Endometrial microvascular endothelial cells (primary cell): ENCODE results near the gene RELN. TPM values are rescaled to one million over a fixed set of nuclear protein-coding genes. Genes with fewer than 3 reads are reported as not detected.

ENCODE experiments used
- in situ Hi-C: cut with HindIII; loops from 2 replicates; pipeline ENCODE4 v1.10.0; 2017; ENCODE audit warnings: low sequenced_read_pairs, low pct_unique_long_range_greater_than_20kb; ENCODE audit errors: inconsistent ontology term
- total RNA-seq: library from RNA; depleted of rRNA; stranded (reverse); fragments of >200 nt; gene quantifications from one replicate; pipeline ENCODE4 v1.2.3, GENCODE V29; 2015; ENCODE audit errors: inconsistent ontology term

Gene RELN
- total RNA-seq, 1 donor from 2014 or later = 1.2 TPM

GRCh38 chr7:103576641-103577040 lies 412.8 kb downstream of the RELN start:
- in situ Hi-C loops = no loop called here

DNA sequence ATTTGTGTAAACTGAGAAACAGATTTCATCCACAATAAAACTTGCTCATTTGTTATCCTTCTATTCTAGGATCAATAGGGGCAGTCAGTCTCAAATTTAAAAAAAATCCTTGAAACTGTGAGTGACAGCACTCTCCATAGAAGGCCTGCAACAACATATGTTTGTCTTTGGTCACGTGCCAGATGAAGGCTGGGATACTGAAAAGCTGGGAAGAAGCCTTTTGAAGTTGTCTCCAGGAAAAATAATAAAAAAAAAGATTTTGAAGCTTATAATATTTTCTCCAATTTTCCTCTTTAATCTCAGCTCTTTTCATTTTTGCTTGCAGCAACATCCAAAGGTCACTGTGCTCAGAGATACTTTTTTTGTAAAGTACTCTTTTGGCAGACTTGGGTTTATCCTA lies 414.9 kb downstream of the RELN start:
- in situ Hi-C loops = no loop called here

GRCh38 chr7:103573479-103574058 lies 415.9 kb downstream of the RELN start:
- in situ Hi-C loops = no loop called here

DNA sequence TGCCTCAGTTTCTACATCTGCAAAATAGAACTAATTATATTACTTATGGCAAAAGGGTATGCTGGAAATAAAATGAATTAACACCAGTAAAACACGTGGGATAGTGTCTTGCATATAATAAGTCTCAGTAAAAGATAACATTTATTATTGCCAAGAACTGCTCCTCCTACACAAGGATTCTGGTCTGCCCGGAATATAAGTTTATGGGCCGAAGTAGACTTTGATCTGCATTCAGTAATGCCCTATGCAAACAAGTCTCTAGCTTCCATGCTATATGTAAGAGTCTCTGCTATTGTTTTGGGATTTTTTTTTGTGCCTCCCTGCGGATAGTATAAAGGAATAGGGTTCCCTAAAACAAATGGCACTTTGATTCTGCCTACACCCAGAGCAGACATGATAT lies 417.9 kb downstream of the RELN start:
- in situ Hi-C loops = no loop called here

GRCh38 chr7:103569621-103570305 lies 419.7 kb downstream of the RELN start:
- in situ Hi-C loops = no loop called here

- in situ Hi-C loops = no loop called here
Observed at GRCh38 chr7:103564416-103564815, 425.0 kb downstream of the RELN start.

- in situ Hi-C loops = no loop called here
Observed at GRCh38 chr7:103560136-103560535, 429.3 kb downstream of the RELN start.

- in situ Hi-C loops = no loop called here
Observed at GRCh38 chr7:103551016-103551415, 438.4 kb downstream of the RELN start.

- in situ Hi-C loops = no loop called here
Observed at GRCh38 chr7:103549786-103550185, 439.7 kb downstream of the RELN start.

DNA sequence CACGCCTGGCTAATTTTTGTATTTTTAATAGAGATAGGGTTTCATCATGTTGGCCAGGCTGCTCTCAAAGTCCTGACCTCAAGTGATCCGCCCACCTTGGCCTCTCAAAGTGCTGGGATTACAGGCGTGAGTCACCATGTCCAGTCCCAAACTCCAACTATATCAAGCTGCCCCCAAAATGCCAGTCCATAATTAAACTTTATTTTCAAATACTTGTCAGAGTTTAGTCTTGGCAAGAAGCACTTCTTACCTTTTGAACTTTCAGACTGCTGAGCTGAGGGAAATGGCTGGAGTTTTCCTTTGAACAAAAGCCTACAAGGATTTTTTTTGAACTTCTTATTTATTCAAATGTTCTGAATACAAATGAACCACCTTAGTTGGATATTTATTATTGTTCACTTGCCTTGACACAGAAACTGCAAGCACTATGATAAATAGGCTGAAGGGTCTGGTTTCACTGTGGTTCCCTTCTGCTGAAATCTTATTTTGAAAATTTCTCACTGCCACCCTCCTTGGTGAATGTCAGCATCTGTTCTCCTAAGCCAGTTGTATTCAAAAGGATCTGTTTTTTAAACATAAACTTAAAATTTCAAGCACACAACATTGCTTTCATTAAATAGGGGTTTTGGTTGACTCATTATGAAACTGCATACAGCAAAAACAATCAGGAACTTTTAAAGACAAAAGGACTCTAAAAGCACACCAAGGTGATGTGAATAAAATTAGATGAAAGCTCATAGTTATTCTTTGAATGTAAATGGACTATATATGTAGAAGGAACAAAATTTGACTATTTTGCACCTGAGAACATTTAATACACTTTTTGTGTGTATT lies 441.8 kb downstream of the RELN start:
- in situ Hi-C loops = no loop called here

DNA sequence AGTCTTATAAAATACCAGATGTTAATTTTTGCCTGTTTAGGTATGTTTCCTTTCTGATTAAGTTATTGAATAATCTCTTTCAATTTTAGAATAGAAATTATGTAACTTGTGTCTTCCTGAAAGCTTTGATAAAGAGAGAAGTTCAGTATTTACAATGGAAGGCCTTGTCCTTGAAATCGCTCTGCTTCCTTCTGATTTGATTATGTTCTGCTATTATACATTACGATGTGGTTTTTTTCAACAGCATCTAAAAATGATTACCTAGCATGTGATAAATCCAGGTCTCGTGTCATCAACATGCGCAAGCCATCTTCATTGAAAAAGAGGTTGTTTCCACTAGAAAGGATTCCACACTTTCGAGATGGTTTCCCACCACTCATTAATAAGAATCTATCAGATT lies 447.0 kb downstream of the RELN start:
- in situ Hi-C loops = no loop called here

- in situ Hi-C loops = no loop called here
Observed at GRCh38 chr7:103541947-103542346, 447.5 kb downstream of the RELN start.

DNA sequence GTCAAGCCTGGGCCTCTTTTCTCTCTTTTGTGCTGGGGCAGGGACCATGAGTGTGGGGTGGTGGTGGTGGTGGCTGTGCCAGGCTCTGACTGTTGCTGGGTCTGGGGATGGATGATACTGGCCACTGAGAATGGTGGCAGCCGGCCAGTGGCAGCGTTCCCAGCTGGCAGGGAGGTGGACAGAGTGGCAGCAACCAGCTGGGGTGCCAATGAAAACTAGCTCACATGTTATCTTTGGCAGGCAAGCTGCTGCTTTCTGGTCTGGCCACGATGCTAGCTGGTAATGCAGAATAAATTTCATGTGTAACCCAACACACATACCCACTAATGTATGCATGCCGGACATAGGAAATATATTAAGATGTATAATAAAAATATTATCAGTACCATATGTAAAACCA lies 448.4 kb downstream of the RELN start:
- in situ Hi-C loops = no loop called here

GRCh38 chr7:103540338-103540737 lies 449.1 kb downstream of the RELN start:
- in situ Hi-C loops = no loop called here

DNA sequence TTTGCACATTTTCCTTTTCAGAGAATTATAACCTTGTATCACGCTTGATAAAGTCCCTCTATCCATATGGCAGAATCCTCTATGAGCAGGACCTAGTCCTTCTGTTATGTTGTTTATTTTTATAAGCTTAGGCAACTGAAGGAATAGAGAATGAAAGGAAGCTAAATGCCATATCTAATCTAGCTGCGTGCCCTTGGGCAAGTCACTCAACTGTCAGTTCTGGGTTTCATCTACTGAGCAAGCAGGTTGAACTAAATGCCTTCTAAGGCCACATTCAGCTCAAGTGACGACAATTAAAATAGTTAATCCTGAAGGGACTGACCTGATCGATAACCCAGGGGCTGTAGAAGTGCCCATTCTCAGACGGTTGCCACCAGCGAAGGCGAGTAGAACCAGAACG lies 449.6 kb downstream of the RELN start:
- in situ Hi-C loops = no loop called here

DNA sequence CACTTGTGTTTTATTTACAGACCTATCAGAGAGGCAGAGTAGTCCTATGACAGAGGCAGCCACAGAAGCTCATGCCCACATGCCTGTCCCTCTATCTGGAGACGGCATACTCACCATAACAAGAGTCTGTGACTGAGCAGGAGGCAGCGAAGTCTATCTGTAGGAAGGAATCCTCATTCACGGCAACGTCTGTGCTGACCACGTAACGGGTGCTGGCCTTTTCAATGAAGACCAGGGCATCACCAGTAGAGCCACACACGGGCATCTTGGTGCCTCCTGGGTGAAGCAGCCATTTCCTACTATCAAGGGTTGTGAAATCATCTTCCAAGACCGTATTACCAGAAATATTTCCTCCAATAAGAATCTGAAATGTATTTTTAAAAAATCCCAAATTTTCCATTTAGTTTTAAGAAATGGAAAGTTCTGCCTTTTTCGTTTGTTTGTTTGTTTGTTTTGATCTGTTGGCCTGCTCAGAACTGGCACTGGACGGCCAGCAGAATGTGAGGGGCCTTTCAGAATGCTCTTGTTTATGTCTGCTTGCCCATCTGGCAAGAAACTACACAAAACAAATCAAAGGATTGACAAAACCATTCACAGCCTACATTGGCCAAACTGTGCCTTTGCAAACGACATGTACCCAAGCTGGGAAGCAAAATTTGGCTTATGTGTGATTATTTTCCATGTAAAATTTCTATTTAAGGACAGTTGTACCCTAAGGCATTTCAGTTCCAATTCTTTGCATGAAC lies 450.3 kb downstream of the RELN start:
- in situ Hi-C loops = no loop called here

DNA sequence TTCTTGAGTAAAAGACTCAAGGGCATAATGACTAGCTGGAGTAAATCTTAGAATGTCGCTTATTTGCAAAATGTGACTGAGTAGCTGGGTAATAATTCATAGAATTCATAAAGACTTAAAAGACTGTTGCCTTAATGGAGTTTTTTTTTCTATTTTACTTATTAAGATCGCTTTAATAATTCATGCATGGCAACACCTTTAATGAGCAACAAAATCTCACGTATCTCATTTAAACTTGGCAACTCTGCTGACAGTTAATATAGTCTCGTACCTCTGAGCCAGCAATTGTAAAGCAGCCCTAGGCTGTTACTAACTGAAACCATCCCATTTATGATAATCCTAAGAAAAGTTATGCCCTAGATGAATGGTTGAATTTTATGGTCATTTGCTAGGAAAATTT lies 455.7 kb downstream of the RELN start:
- in situ Hi-C loops = no loop called here

DNA sequence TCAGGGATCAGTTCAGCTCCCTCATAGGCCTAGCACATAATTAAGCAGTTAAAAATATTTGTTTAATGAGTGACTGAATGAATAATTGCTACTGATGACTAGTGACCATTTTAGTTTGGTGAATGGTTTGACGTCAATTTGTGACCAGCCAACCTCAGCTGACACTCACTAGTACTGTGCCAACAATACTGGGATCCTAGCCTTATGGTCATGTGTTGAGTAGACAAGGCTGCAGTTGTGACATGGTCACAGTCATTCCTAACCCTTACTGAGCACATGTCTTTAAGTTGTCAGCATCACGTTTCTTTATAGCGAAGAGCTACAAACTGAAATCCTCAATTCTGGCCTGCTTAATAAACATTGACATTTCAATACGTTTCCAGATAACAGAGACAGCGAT lies 456.5 kb downstream of the RELN start:
- in situ Hi-C loops = no loop called here

DNA sequence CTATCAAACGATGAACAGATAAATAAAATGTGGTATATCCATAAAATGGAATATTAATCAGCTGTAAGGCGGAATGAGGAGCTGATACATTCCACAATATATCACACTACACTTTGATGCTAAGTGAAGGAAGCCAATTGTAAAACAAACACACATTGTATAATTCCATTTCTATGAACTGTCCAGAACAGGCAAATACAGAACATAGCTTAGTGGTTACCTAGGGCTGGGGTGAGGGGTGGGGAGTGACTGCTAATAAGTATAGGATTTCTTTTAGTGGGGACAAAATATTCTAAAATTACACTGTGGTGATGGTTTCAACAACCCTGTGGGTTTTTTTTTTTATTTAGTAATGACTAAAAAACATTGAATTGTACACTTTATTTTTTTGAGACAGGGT lies 461.3 kb downstream of the RELN start:
- in situ Hi-C loops = no loop called here
